Immature natural killer cell (primary cell): ENCODE data around the gene TIGD7. TPM values are rescaled to one million over a fixed set of nuclear protein-coding genes. Genes with fewer than 3 reads are reported as not detected.

Experiments
- DNase-seq, 3 donors: peaks; one replicate each; pipeline ENCODE4 v3.0.0; 2022; ENCODE audit warnings: mixed read lengths in 1 of 3
- H3K27ac Mint-ChIP-seq, 6 donors: one replicate each; pipeline ENCODE4 v1.8.0; 2020; ENCODE audit warnings: mixed read lengths in 6 of 6, mild to moderate bottlenecking in 5 of 6, inconsistent platforms in 4 of 6, moderate library complexity in 3 of 6
- H3K27me3 Mint-ChIP-seq, 3 donors: one replicate each; pipeline ENCODE4 v1.8.0; 2020 to 2021; ENCODE audit warnings: low read depth in 3 of 3, mild to moderate bottlenecking in 3 of 3, mixed read lengths in 3 of 3, moderate library complexity in 3 of 3, inconsistent platforms in 1 of 3
- H3K36me3 Mint-ChIP-seq, 3 donors: one replicate each; pipeline ENCODE4 v1.8.0; 2020; ENCODE audit warnings: mixed read lengths in 3 of 3, inconsistent platforms in 2 of 3, mild to moderate bottlenecking in 2 of 3
- H3K4me1 Mint-ChIP-seq, 2 donors: one replicate each; pipeline ENCODE4 v1.8.0; 2020; ENCODE audit warnings: inconsistent platforms in 2 of 2, mild to moderate bottlenecking in 2 of 2, mixed read lengths in 2 of 2, moderate library complexity in 1 of 2
- H3K4me3 Mint-ChIP-seq, 5 donors: one replicate each; pipeline ENCODE4 v1.8.0; 2020; ENCODE audit warnings: mild to moderate bottlenecking in 5 of 5, mixed read lengths in 5 of 5, inconsistent platforms in 3 of 5, moderate library complexity in 3 of 5
- H3K9me3 Mint-ChIP-seq, 6 donors: one replicate each; pipeline ENCODE4 v1.8.0; 2020; ENCODE audit warnings: mild to moderate bottlenecking in 6 of 6, mixed read lengths in 6 of 6, inconsistent platforms in 4 of 6, moderate library complexity in 3 of 6
- polyA plus RNA-seq, 3 donors: library from polyadenylated mRNA; unstranded; fragments of 300-500 nt; fragmentation: Illumina TruSeq; gene quantifications; one replicate each; pipeline ENCODE4 v1.2.3, GENCODE V29; 2021

TIGD7 gene
- polyA plus RNA-seq, 3 donors from 2014 or later = 2.9 to 4.6 (median 3.9) TPM

DNA sequence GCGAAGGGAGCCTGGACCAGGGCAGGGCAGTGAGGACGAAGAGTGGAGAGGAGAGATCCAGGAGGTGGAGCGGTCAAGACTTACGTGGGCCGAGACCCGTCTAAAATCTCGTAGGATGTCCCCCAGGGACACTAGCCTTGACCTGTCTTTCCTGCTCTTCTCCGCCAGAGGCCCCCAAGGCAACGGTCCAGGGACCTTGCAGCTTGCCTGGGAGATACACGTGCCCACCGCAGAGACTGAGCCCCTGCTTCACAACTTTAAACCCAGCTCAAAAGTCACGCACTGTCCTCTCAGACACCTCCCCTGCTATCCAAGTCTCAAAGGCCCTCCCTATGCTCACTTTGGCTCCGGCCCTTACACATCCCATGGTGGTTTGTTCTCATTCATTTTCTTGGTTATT is 9.4 kb downstream of the TIGD7 start:
- peaks cover 3 to 14% of the 10 kb centered on the region in 2 donors for H3K4me1 Mint-ChIP-seq
- no peak for DNase-seq
- H3K9me3 Mint-ChIP-seq = peaks cover 10 to 87% (median 75%) of the 10 kb centered on the region in 6 donors
- H3K36me3 Mint-ChIP-seq = peaks cover 46 to 74% (median 64%) of the 10 kb centered on the region in 3 donors
- H3K27ac Mint-ChIP-seq = no peak overlapping the region
- H3K27me3 Mint-ChIP-seq = peaks cover 0 to 1% (median 0%) of the 10 kb centered on the region in 3 donors
- no peak overlapping the region for H3K4me3 Mint-ChIP-seq

DNA sequence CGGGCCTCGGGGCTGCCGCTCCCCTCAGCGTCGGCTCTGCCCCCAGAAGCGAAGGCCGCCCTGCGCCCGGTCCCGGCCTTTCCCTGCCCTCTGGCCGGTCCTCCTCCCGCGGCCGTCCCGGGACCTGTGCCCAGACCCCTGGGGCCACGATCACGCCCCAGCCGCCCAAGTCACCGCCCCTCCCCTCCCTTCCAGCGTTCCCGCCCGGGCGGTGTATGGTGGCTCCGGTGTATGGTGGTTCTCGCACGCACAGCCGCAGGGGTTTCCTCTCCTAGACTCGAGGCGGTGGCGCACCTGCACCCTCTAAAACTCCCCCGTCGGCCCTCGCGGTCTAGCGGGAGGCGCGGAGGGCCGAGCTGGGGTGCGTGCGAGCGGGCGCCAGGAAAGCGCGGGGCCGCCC is 10.0 kb downstream of the TIGD7 start:
- Mint-ChIP-seq H3K27me3 (peaks cover 0 to 3% (median 0%) of the 10 kb centered on the region in 3 donors), H3K4me1 (peaks cover 3 to 14% of the 10 kb centered on the region in 2 donors), H3K27ac (no peak overlapping the region), H3K36me3 (peaks cover 46 to 75% (median 64%) of the 10 kb centered on the region in 3 donors), H3K4me3 (no peak overlapping the region), H3K9me3 (peaks cover 9 to 87% (median 75%) of the 10 kb centered on the region in 6 donors)
- DNase-seq = no peak

DNA sequence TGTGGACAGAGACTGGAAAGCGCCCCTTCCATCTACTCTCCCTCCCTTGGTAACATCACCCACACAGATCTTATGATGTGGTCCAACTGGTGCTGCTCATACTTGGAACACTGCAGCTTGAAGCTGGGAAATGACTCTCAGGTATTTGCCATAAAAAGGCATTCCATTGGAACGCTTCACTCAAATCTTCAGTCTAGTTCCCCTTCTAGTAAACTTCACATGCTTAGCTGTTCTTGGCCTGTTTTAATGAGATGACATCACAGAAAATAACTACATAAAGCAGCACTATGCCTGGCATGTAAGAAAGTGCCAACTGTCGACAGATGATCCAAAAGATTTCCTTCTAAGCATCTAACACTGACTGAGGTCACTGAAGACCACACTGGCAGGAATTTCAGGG is 12.6 kb downstream of the TIGD7 start:
- H3K4me1 Mint-ChIP-seq = peaks cover 3 to 15% of the 10 kb centered on the region in 2 donors
- peaks cover 0 to 3% (median 0%) of the 10 kb centered on the region in 3 donors for H3K27me3 Mint-ChIP-seq
- DNase-seq = no peak
- H3K9me3 Mint-ChIP-seq = peaks cover 12 to 78% (median 71%) of the 10 kb centered on the region in 6 donors
- H3K36me3 Mint-ChIP-seq = peaks cover 52 to 73% (median 68%) of the 10 kb centered on the region in 3 donors
- H3K4me3 Mint-ChIP-seq = no peak overlapping the region
- H3K27ac Mint-ChIP-seq = no peak overlapping the region

DNA sequence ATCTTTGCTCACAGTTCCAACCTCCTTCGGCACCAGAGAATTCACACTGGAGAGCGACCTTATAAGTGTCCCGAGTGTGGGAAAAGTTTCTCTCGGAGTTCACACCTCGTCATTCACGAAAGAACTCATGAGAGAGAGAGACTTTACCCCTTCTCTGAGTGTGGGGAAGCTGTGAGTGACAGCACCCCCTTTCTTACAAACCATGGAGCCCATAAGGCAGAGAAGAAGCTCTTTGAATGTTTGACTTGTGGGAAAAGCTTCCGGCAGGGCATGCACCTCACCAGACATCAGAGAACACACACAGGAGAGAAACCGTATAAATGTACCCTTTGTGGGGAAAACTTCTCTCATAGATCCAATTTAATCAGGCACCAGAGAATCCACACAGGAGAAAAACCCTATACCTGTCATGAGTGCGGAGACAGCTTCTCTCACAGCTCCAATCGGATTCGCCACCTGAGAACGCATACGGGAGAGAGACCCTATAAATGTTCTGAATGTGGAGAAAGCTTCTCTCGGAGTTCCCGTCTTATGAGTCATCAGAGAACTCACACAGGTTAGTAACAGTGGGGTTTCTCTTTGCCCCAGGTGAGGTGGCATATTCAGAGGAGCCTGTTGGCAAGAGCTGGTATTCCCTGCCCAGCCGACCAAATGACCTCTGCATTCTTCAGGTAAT is 15.1 kb downstream of the TIGD7 start:
- peaks cover 0 to 2% (median 0%) of the 10 kb centered on the region in 3 donors for H3K27me3 Mint-ChIP-seq
- H3K9me3 Mint-ChIP-seq = peaks cover 10 to 76% (median 57%) of the 10 kb centered on the region in 6 donors
- peaks cover 16 to 35% of the 10 kb centered on the region in 2 donors for H3K4me1 Mint-ChIP-seq
- H3K36me3 Mint-ChIP-seq = peaks cover 55 to 85% (median 76%) of the 10 kb centered on the region in 3 donors
- no peak overlapping the region for H3K27ac Mint-ChIP-seq
- DNase-seq = no peak
- H3K4me3 Mint-ChIP-seq = peak overlapping the region in 1 of 5 donors; percentile 17

DNA sequence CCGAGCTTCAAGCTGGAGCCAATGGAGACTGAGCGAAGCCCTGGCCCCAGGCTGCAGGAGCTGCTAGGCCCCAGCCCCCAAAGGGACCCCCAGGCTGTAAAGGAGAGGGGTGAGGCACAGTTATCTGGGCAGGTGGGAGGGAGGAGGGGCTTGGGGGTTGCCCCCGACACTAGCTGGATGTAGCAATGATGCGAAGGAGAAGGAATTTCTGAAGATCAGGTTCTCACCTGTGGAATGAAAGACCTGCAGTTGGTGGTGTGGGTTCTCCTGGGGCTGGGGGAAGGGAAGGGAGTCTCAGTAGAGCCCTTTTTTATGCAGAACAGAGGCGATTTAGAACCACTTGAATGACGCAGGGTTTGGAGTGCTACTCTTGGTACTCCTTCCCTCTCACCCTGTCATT is 20.1 kb downstream of the TIGD7 start:
- Mint-ChIP-seq H3K27me3 (peaks cover 0 to 11% (median 7%) of the 10 kb centered on the region in 3 donors), H3K4me3 (peak overlapping the region; percentile 39 to 91 (median 80)), H3K27ac (peak overlapping the region in 4 of 6 donors; percentile 22 to 96 (median 51)), H3K36me3 (peaks cover 27 to 48% (median 42%) of the 10 kb centered on the region in 3 donors), H3K4me1 (peaks cover 39 to 51% of the 10 kb centered on the region in 2 donors), H3K9me3 (peaks cover 6 to 30% (median 21%) of the 10 kb centered on the region in 6 donors)
- DNase-seq = no peak

DNA sequence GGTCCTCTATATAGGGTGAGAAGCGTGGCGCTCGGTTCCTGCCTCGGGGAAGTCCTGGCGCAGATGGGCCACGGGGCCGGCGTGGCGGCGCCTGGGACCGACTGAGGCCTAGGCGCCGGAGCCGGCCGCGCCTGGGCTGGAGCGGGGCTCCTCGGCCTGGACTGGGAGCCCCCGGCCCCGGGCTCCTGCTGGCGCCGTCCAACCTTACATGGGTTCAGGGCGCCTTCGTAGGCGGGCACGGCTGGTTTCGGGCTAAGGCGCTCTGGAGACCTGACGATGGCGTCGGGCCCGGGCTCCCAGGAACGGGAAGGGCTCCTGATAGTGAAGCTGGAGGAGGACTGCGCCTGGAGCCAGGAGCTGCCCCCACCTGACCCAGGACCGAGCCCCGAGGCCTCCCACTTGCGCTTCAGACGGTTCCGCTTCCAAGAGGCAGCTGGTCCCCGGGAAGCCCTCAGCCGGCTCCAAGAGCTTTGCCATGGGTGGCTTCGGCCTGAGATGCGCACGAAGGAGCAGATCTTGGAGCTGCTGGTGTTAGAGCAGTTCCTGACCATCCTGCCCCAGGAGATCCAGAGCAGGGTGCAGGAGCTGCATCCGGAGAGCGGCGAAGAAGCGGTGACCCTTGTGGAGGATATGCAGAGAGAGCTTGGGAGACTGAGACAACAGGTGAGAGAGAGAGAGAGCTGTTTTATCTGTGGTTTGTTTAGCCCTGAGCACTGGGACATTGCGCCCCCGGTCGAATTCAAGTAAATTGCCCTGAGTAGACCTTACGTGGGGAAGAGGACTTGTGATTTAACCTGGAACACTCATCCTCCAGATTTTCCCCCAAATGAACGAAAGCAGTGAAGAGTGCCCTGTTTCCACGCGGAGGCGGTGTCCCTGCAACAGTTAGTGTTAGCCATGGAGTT is 21.4 kb downstream of the TIGD7 start:
- peak overlapping the region; percentile 90 to 96 (median 94) for H3K27ac Mint-ChIP-seq
- H3K36me3 Mint-ChIP-seq = peaks cover 18 to 35% (median 31%) of the 10 kb centered on the region in 3 donors
- peaks cover 0 to 11% (median 7%) of the 10 kb centered on the region in 3 donors for H3K27me3 Mint-ChIP-seq
- DNase-seq = no peak
- peak overlapping the region; percentile 85 to 95 (median 91) for H3K4me3 Mint-ChIP-seq
- H3K9me3 Mint-ChIP-seq = peaks cover 0 to 19% (median 9%) of the 10 kb centered on the region in 6 donors
- peaks cover 39 to 51% of the 10 kb centered on the region in 2 donors for H3K4me1 Mint-ChIP-seq

DNA sequence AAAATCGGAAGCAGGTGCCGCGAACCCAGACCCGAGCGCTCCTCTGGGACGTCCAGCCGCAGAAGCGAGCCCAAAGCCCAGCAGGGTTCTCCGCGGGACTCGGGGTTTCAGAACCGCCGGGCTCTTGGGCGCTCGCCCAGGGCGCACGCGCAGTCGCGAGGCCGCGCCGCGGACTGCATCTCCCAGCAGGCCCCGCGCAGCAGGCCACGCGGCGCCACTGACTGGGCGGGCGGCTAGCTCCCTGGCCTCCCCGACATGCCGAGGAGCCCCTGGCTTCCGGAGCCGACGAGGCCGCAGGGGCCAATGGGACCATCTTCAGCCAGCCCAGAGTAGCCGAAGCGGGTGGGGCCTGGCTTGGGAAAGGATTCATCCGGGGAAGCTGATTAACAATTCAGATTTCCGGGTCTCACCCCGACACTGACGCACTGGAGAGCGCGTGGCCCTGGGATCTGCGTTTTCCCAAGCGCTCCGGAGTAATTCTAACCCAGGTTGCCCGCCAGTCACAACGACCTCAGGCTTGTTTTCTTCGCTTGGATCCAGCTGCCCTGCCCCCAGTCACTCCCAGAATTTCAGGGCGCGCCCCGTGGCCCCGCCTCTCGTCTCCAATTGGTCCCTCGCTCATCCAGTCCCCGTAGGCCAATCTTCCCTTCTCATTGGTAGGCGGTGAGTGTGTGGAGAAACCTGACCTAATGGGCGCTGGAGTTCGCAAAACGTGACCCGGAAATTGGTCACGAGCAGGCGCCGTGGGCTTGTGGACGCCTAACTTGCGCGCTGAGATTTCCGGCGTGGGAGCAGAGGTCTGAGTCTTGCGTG is 22.3 kb downstream of the TIGD7 start, which contains the start of gene ZNF263:
TSS of gene ZNF263 (plus strand) at position 762 of the 813 bp plus-strand sequence. CDS start 328 bp downstream, outside the sequence.
- Mint-ChIP-seq H3K27me3 (peaks cover 0 to 11% (median 7%) of the 10 kb centered on the region in 3 donors), H3K4me1 (peaks cover 39 to 51% of the 10 kb centered on the region in 2 donors), H3K36me3 (peaks cover 14 to 29% (median 25%) of the 10 kb centered on the region in 3 donors), H3K4me3 (peak within 1 kb of the TSS; percentile 85 to 95 (median 91)), H3K9me3 (peaks cover 0 to 16% (median 2%) of the 10 kb centered on the region in 6 donors), H3K27ac (peak within 1 kb of the TSS; percentile 90 to 96 (median 94))
- peak; percentile 94 to 95 (median 94) for DNase-seq

DNA sequence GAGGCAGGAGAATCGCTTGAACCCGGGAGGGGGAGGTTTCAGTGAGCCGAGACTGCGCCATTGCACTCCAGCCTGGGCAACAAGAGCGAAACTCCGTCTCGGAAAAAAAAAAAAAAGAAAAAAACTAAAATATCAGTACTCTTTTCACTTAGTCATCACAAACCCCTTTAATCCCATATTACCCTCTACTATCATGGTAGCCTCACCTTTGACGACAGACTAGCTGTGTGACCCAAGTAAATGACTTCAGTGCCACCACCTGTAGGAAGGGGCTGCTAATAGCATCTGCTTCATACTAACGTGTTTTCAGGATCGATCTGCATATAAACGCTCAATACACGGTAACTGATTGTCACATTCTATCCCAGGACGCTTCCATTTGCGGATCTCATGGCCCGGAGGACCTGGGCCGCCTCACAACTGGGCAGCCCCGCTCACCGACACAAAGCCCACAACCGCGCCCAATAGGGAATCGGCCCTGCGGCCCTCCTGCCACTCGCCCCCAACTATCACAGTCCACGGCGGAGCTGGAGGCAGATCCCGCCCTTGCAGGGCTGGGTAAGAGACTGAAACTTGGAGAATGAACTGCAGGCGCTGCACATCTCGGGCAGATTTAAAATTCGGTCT is 23.0 kb downstream of the TIGD7 start:
- Mint-ChIP-seq H3K4me1 (peaks cover 37 to 47% of the 10 kb centered on the region in 2 donors), H3K27ac (peak overlapping the region; percentile 81 to 93 (median 89)), H3K36me3 (peaks cover 9 to 23% (median 18%) of the 10 kb centered on the region in 3 donors), H3K4me3 (peak overlapping the region; percentile 85 to 95 (median 91)), H3K27me3 (peaks cover 0 to 11% (median 7%) of the 10 kb centered on the region in 3 donors), H3K9me3 (peaks cover 0 to 10% (median 0%) of the 10 kb centered on the region in 6 donors)
- DNase-seq = no peak

DNA sequence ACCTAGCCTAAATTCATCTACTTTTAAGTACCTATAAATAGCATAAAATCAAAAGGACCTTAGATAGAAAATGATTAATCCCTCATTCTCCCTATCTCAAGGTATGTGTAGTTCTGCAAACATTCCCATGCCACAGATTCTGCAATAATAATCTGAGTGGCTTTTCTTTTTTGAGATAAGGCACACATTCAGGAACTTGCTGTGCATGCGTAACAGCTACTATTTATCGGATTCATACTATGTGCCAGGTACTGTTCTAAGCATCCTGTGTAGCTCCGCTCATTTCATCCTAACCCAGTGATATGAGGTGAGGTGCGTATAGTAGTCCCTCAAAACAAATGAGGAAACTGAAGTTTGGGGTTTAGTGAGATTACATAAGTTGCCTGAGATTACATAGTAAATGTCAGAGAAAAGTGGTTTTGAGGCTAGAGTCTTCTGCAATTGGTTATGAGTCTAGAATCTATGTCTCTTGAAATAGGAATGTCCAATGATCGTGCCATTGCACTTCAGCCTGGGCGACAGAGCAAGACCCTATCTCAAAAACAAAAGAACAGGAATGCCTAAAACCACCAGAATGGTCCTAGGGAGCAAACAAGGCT is 23.9 kb downstream of the TIGD7 start:
- H3K9me3 Mint-ChIP-seq = peaks cover 0 to 4% (median 0%) of the 10 kb centered on the region in 6 donors
- peak overlapping the region in 1 of 6 donors; percentile 31 for H3K27ac Mint-ChIP-seq
- H3K36me3 Mint-ChIP-seq = peaks cover 2 to 15% (median 9%) of the 10 kb centered on the region in 3 donors
- DNase-seq = no peak
- H3K4me3 Mint-ChIP-seq = peak overlapping the region; percentile 45 to 89 (median 57)
- peaks cover 35 to 43% of the 10 kb centered on the region in 2 donors for H3K4me1 Mint-ChIP-seq
- peaks cover 0 to 11% (median 7%) of the 10 kb centered on the region in 3 donors for H3K27me3 Mint-ChIP-seq

DNA sequence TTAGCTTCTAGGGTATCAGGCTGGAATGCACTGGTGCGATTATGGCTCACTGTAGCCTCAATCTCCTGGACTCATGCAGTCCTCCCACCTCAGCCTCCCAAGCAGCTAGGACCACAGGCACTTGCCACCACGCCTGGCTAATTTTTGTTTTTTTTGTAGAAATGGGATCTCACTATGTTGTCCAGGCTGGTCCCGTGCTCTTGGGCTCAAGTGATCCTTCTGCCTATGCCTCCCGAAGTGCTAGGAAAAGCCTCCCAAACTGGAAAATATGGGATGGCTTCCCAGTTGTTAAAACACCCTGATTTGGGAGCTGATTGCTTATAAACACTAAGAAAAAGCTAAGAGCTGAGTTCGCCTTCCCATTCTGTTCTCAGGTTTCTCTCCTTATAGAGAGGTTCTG is 28.6 kb downstream of the TIGD7 start:
- Mint-ChIP-seq H3K9me3 (no peaks in the 10 kb centered on the region), H3K36me3 (no peaks in the 10 kb centered on the region), H3K4me1 (no peaks in the 10 kb centered on the region), H3K4me3 (no peak overlapping the region), H3K27me3 (no peaks in the 10 kb centered on the region), H3K27ac (no peak overlapping the region)
- DNase-seq = no peak

DNA sequence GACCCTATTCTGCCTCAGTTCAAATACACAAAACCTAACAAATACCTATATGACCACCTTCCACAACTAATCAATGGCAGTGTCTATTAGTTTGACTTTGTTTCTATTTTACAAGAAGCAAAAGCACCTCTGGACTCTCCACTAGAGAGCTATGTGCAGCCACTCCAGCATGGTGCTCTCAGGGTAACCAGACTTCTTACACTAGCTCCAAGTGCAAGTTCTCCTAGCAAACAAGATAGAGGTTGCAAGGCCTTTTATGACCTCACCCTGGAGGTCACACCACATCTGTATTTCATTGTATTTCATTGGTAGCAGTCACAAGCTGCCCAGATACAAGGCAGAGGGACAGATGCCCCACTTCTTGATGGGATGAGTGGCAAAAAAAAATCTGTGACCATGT is 30.3 kb downstream of the TIGD7 start:
- no peaks in the 10 kb centered on the region for H3K36me3 Mint-ChIP-seq
- H3K27me3 Mint-ChIP-seq = no peaks in the 10 kb centered on the region
- H3K4me1 Mint-ChIP-seq = no peaks in the 10 kb centered on the region
- DNase-seq = no peak
- H3K27ac Mint-ChIP-seq = no peak overlapping the region
- no peak overlapping the region for H3K4me3 Mint-ChIP-seq
- H3K9me3 Mint-ChIP-seq = no peaks in the 10 kb centered on the region

DNA sequence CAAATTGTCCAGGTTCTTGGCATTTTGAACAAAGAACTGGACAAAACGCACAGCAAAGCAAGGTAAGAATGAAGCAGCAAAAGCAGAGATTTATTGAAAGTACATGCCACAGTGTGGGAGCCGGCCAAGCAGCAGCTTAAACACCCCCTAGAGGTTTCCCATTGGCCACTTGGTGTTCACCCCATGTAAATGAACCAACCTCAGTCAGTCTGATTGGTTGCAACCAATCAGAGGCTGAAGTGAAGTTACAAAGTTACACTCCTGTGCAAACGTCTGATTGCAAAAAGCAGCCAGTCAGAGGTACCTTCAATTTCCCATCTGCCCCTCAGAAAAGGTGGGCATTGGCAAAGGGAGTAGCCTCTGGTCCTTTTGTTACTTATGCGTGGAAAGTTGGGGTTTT is 30.7 kb downstream of the TIGD7 start:
- peaks cover 0 to under 1% (median under 1%) of the 10 kb centered on the region in 3 donors for H3K36me3 Mint-ChIP-seq
- H3K27me3 Mint-ChIP-seq = no peaks in the 10 kb centered on the region
- H3K4me3 Mint-ChIP-seq = no peak overlapping the region
- no peak overlapping the region for H3K27ac Mint-ChIP-seq
- no peak for DNase-seq
- H3K4me1 Mint-ChIP-seq = no peaks in the 10 kb centered on the region
- H3K9me3 Mint-ChIP-seq = no peaks in the 10 kb centered on the region
